ENCODE results near the gene JAM2. TPM values are rescaled to one million over a fixed set of nuclear protein-coding genes. Genes with fewer than 3 reads are reported as not detected.

Gene JAM2
- total RNA-seq, 1 experiment from 2014 or later, result 2.6 TPM

DNA sequence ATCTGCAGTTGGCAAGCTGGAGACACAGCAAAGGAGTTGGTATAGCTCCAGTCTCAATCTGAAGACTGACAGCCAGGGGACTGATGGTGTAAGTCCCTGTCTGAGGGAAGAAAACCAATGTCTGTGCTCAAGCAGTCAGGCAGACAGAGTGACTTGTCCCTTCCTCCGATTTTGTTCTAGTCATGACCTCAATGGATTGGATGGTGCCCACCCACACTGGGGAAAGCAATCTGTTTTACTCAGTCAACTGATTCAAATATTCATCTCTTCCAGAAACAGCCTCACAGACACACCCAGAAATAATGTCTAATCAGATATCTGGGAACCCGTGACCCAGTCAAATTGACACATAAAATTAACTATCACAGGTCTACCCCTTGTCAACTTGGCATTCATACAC lies 19.9 kb upstream of the JAM2 start:
- Histone ChIP-seq H3K4me1 (ENCODE audit: insufficient read depth, low read length) (no peaks in the 10 kb centered on the region), H2BK12ac (ENCODE audit: insufficient read length, low read depth, low read length) (no peak overlapping the region), H2AK5ac (ENCODE audit: insufficient read length, low read length) (no peak overlapping the region), H4K91ac (ENCODE audit: insufficient read length, low read depth, low read length) (no peak overlapping the region), H2AFZ (ENCODE audit: low read length) (no peak overlapping the region), H3T11ph (ENCODE audit: low read length) (no peak overlapping the region), H3K27me3 (ENCODE audit: insufficient read depth, low read length) (no peaks in the 10 kb centered on the region), H3K56ac (ENCODE audit: insufficient read length, low read depth, low read length) (no peak overlapping the region), H4K20me1 (ENCODE audit: control insufficient read depth, insufficient read depth, insufficient read length) (no peaks in the 10 kb centered on the region), H3K4ac (ENCODE audit: low read depth, low read length) (no peak overlapping the region), H3K23me2 (ENCODE audit: insufficient read length, low read depth, low read length, poor library complexity, severe bottlenecking) (no peaks in the 10 kb centered on the region), H3K79me1 (ENCODE audit: insufficient read depth, low read depth, low read length, poor library complexity, severe bottlenecking) (no peaks in the 10 kb centered on the region), H3K23ac (ENCODE audit: insufficient read length, low read depth, low read length) (no peak overlapping the region), H3K14ac (ENCODE audit: insufficient read depth, low read length) (no peak overlapping the region), H2BK5ac (ENCODE audit: insufficient read length, low read length) (no peak overlapping the region), H2BK15ac (ENCODE audit: low read depth, low read length) (no peak overlapping the region), H3K9me3 (ENCODE audit: control insufficient read depth, low read depth, low read length) (no peaks in the 10 kb centered on the region), H3K79me2 (ENCODE audit: insufficient read depth, low read length) (no peaks in the 10 kb centered on the region), H3K18ac (ENCODE audit: insufficient read length, low read depth, low read length) (no peak overlapping the region), H3K4me2 (ENCODE audit: insufficient read depth, insufficient read length, low read length) (no peak overlapping the region), H4K8ac (replicated peaks; ENCODE audit: insufficient read length, low read depth, low read length) (no peak overlapping the region), H3K9ac (ENCODE audit: extremely low read depth, insufficient read length, low read length) (no peak overlapping the region), H2BK20ac (ENCODE audit: low read depth, low read length, poor library complexity, severe bottlenecking) (no peak overlapping the region), H3K27ac (ENCODE audit: insufficient read length, low read depth, low read length) (no peak overlapping the region), H4K5ac (ENCODE audit: insufficient read length, low read depth, low read length) (no peak overlapping the region), H2BK120ac (ENCODE audit: low read depth, low read length, poor library complexity, severe bottlenecking) (no peak overlapping the region)
- Mint-ChIP-seq H3K27ac (no peak overlapping the region), H3K4me1 (peaks cover 8 to 15% of the 10 kb centered on the region in 2 experiments), H3K36me3 (ENCODE audit: insufficient read depth in 1 of 3, low read depth in 3 of 3) (no peaks in the 10 kb centered on the region), H3K4me3 (no peak overlapping the region), H3K9me3 (no peaks in the 10 kb centered on the region), H3K27me3 (ENCODE audit: low read depth) (peaks cover 18% of the 10 kb centered on the region)
- WGBS (ENCODE audit: extremely low coverage, insufficient read length, low lambda C conversion rate), result no CpG with 5 or more reads among the region's 2 CpGs
- TF ChIP-seq, protein P1, sequence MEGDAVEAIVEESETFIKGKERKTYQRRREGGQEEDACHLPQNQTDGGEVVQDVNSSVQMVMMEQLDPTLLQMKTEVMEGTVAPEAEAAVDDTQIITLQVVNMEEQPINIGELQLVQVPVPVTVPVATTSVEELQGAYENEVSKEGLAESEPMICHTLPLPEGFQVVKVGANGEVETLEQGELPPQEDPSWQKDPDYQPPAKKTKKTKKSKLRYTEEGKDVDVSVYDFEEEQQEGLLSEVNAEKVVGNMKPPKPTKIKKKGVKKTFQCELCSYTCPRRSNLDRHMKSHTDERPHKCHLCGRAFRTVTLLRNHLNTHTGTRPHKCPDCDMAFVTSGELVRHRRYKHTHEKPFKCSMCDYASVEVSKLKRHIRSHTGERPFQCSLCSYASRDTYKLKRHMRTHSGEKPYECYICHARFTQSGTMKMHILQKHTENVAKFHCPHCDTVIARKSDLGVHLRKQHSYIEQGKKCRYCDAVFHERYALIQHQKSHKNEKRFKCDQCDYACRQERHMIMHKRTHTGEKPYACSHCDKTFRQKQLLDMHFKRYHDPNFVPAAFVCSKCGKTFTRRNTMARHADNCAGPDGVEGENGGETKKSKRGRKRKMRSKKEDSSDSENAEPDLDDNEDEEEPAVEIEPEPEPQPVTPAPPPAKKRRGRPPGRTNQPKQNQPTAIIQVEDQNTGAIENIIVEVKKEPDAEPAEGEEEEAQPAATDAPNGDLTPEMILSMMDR (conservative IDR thresholded peaks at IDR 0.05), result no peak
- DNase-seq, result no peak
